Fibroblast of lung (primary cell): ENCODE results near the gene AHCYL1. TPM values are rescaled to one million over a fixed set of nuclear protein-coding genes. Genes with fewer than 3 reads are reported as not detected.
A peak's percentile ranks its signal among the peaks of the same experiment; 100 is the strongest.

Experiments used
- DNase-seq, 2 donors: peaks; one replicate each; pipeline versions ENCODE4 v3.0.0 to v3.0.0-alpha.2; 2010; ENCODE audit warnings: low read depth in 2 of 2
- H2AFZ ChIP-seq: 2 replicates; pipeline ENCODE4 v1.5.1; 2012; ENCODE audit warnings: low read length, control low read depth, inconsistent platforms
- H3K27ac ChIP-seq: 2 replicates; pipeline ENCODE4 v1.5.1; 2011; ENCODE audit warnings: low read length, control low read depth; ENCODE audit not compliant: insufficient read depth
- H3K27me3 ChIP-seq: 2 replicates; pipeline ENCODE4 v1.5.1; 2011; ENCODE audit warnings: mild to moderate bottlenecking, low read length; ENCODE audit not compliant: control insufficient read depth, insufficient read depth
- H3K36me3 ChIP-seq: 2 replicates; pipeline ENCODE4 v1.5.1; 2011; ENCODE audit warnings: low read length; ENCODE audit not compliant: control insufficient read depth, insufficient read depth
- H3K4me1 ChIP-seq: 2 replicates; pipeline ENCODE4 v1.5.1; 2011; ENCODE audit warnings: low read length; ENCODE audit not compliant: control insufficient read depth, insufficient read depth; ENCODE audit errors: extremely low read depth
- H3K4me2 ChIP-seq: 2 replicates; pipeline ENCODE4 v1.5.1; 2011; ENCODE audit warnings: low read length, control low read depth; ENCODE audit not compliant: insufficient read depth; ENCODE audit errors: extremely low read depth
- H3K4me3 ChIP-seq, 4 experiments: fragments of 200-600 bp in 1 of 4; sonication (generic) in 1 of 4; replicated peaks in 1 of 4; 2 replicates each; pipeline ENCODE4 v1.5.1; 2011 to 2016; ENCODE audit warnings: low read length in 4 of 4, low read depth in 3 of 4, mild to moderate bottlenecking in 3 of 4, control low read depth in 2 of 4, inconsistent platforms in 1 of 4, mixed read lengths in 1 of 4; ENCODE audit not compliant: insufficient read depth in 1 of 4; ENCODE audit errors: control extremely low read depth in 1 of 4
- H3K79me2 ChIP-seq: 2 replicates; pipeline ENCODE4 v1.5.1; 2012; ENCODE audit warnings: mild to moderate bottlenecking, low read length, inconsistent platforms; ENCODE audit not compliant: control insufficient read depth, insufficient read depth
- H3K9ac ChIP-seq: 2 replicates; pipeline ENCODE4 v1.5.1; 2011; ENCODE audit warnings: mild to moderate bottlenecking, low read length, control low read depth; ENCODE audit not compliant: insufficient read depth
- H3K9me3 ChIP-seq: 2 replicates; pipeline ENCODE4 v1.5.1; 2012; ENCODE audit warnings: low read depth, low read length; ENCODE audit not compliant: control insufficient read depth, insufficient read depth
- H4K20me1 ChIP-seq: 2 replicates; pipeline ENCODE4 v1.5.1; 2011; ENCODE audit warnings: low read length; ENCODE audit not compliant: control insufficient read depth, insufficient read depth; ENCODE audit errors: extremely low read depth
- EZH2 ChIP-seq: IDR thresholded peaks from 2 replicates; pipeline ENCODE4 v1.5.1; 2012; ENCODE audit warnings: low read length, control low read depth, mild to moderate bottlenecking; ENCODE audit errors: missing control alignments
- polyA plus RNA-seq, 2 donors: library from polyadenylated mRNA; depleted of rRNA in 1 of 2; stranded (reverse) in 1 of 2; unstranded in 1 of 2; fragments of >200 nt; gene quantifications; 2 replicates each; pipeline ENCODE4 v1.2.1, GENCODE V29; 2011 to 2012; ENCODE audit warnings: missing spikeins in 1 of 2
- total RNA-seq: library from RNA; depleted of rRNA; stranded (reverse); fragments of >200 nt; gene quantifications from 2 replicates; pipeline ENCODE4 v1.2.1, GENCODE V29; 2014
- TF ChIP-seq, protein P1 (sequence below), 2 donors: IDR thresholded peaks in 1 of 2; conservative IDR thresholded peaks in 1 of 2; 1 replicate in 1 of 2; 2 replicates in 1 of 2; pipeline ENCODE4 v1.5.1; 2011 to 2012; ENCODE audit warnings: low read length in 2 of 2, control low read depth in 1 of 2, inconsistent platforms in 1 of 2, low read depth in 1 of 2, mild to moderate bottlenecking in 1 of 2

Gene AHCYL1
- total and polyA plus RNA-seq, 2 donors (not counting 1 experiment from before 2014, with no cell fraction given), result 70.5 to 83.3 TPM

DNA sequence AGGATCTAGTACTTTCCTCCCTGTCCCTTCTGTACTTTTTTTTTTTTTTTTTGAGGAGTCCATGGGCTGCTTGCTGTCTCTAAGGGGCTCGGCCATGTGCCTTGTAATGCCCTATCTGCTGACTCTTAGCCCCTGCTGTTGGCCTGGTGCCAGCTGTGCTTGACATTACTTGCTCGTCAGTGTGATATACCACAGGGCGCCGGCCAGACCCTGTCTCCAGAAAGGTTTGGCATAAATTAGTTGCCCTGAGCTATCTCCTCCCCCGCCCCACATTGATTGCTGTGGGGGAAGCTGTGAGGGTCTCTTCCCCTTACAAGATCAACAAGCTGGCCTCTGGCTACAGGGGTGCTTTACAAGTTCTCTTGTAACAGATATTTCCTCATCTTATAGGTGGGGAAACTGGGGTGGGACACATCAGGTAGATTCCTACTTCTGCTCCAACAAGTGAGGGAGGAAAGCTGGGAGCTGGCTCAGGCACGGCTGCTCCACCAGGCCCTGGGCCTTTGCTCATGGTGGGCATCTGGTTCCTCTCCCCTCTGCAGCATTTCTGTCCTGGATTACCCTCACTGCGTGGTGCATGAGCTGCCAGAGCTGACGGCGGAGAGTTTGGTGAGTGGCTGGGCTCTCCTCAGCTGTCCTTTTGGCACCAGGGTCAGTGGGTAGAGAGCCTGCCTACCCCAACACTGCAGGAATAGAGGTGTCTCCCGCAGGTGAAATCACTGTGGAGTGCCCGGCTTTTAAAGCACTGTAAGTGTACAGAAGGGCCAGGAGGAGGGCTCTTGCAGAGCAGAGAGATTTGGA, 65.4 kb downstream of the AHCYL1 start:
- Histone ChIP-seq H3K36me3 (peaks cover 24% of the 10 kb centered on the region), H3K27ac (no peak overlapping the region), H2AFZ (no peak overlapping the region), H3K27me3 (no peaks in the 10 kb centered on the region), H3K4me3 (no peak overlapping the region), H3K4me2 (no peak overlapping the region), H4K20me1 (no peaks in the 10 kb centered on the region), H3K79me2 (no peaks in the 10 kb centered on the region), H3K9ac (no peak overlapping the region), H3K9me3 (no peaks in the 10 kb centered on the region), H3K4me1 (peaks cover 20% of the 10 kb centered on the region)
- TF ChIP-seq EZH2, result no peak
- TF ChIP-seq, protein P1, sequence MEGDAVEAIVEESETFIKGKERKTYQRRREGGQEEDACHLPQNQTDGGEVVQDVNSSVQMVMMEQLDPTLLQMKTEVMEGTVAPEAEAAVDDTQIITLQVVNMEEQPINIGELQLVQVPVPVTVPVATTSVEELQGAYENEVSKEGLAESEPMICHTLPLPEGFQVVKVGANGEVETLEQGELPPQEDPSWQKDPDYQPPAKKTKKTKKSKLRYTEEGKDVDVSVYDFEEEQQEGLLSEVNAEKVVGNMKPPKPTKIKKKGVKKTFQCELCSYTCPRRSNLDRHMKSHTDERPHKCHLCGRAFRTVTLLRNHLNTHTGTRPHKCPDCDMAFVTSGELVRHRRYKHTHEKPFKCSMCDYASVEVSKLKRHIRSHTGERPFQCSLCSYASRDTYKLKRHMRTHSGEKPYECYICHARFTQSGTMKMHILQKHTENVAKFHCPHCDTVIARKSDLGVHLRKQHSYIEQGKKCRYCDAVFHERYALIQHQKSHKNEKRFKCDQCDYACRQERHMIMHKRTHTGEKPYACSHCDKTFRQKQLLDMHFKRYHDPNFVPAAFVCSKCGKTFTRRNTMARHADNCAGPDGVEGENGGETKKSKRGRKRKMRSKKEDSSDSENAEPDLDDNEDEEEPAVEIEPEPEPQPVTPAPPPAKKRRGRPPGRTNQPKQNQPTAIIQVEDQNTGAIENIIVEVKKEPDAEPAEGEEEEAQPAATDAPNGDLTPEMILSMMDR (conservative IDR thresholded peaks at IDR 0.05 in 1 of 2, IDR thresholded peaks at IDR 0.05 in 1 of 2; ENCODE audit: low read depth in 1 of 2, low read length in 2 of 2), result no peak
- DNase-seq, result no peak

DNA sequence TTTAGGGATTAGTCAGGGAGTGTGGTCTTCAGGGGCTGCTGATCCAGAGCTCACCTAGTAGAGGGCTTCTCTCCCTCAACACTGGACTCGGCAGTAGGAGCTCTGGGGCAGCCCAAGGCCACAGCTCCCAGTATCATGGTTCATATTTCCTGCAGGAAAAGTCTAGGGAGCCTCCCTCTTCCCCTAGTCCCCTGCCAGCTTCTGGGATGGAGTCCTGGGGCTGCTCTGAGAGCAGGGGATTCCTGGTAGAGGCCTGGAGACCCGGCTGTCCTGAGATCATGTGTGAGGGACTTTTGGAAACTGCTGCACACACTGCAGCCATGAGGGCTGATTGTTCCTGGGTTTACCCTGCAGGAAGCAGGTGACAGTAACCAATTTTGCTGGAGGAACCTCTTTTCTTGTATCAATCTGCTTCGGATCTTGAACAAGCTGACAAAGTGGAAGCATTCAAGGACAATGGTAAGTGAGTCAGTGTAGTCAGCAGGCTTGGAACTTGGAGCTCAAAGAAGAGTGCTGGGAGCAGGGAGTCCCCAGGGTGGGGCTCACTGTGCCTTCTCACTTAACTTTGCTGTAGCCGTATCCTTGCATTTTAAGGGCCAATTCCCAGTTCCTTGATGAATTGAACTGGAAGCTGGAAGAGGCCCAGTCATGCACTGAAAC, 66.2 kb downstream of the AHCYL1 start:
- Histone ChIP-seq H4K20me1 (no peaks in the 10 kb centered on the region), H3K27ac (no peak overlapping the region), H3K4me2 (no peak overlapping the region), H3K27me3 (no peaks in the 10 kb centered on the region), H3K4me3 (no peak overlapping the region), H3K4me1 (peaks cover 27% of the 10 kb centered on the region), H3K9me3 (no peaks in the 10 kb centered on the region), H3K9ac (no peak overlapping the region), H3K79me2 (no peaks in the 10 kb centered on the region), H2AFZ (no peak overlapping the region), H3K36me3 (peaks cover 21% of the 10 kb centered on the region)
- DNase-seq, result no peak
- TF ChIP-seq EZH2, result no peak
- TF ChIP-seq, protein P1 (conservative IDR thresholded peaks at IDR 0.05 in 1 of 2, IDR thresholded peaks at IDR 0.05 in 1 of 2; ENCODE audit: low read depth in 1 of 2, low read length in 2 of 2), result no peak

DNA sequence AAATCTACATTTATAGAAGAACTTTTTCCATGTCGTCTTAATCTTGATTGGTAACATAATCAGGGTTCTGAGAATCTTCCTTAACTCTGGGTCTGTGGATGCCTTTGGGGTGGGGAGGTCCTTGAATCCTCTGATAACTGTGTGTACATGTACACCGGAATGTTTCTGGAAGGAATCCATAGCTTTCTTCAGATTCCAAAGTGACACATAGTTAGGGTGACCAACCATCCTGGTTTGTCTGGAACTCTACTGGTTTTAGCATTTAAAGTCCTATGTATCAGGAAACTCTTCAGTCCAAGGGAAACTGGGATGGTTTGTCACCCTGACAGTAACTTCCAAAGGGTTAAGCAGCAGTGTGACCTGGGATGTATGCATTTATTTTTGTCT, 66.7 kb downstream of the AHCYL1 start:
- peaks cover 20% of the 10 kb centered on the region for H3K36me3 ChIP-seq
- H3K27me3 ChIP-seq, result no peaks in the 10 kb centered on the region
- H3K79me2 ChIP-seq, result no peaks in the 10 kb centered on the region
- H4K20me1 ChIP-seq, result no peaks in the 10 kb centered on the region
- no peaks in the 10 kb centered on the region for H3K9me3 ChIP-seq
- no peak for TF ChIP-seq EZH2
- TF ChIP-seq, protein P1 (conservative IDR thresholded peaks at IDR 0.05 in 1 of 2, IDR thresholded peaks at IDR 0.05 in 1 of 2; ENCODE audit: low read depth in 1 of 2, low read length in 2 of 2), result no peak
- no peak overlapping the region for H3K4me3 ChIP-seq
- DNase-seq, result peak in 1 of 2 donors; percentile 35
- H3K4me2 ChIP-seq, result no peak overlapping the region
- H3K4me1 ChIP-seq, result peaks cover 32% of the 10 kb centered on the region
- H3K27ac ChIP-seq, result no peak overlapping the region
- no peak overlapping the region for H3K9ac ChIP-seq
- no peak overlapping the region for H2AFZ ChIP-seq
